HG03521 (cell line): ENCODE results near the gene SLC38A11.
A peak's percentile ranks its signal among the peaks of the same experiment; 100 is the strongest.

Source experiments
- ATAC-seq: cut with Tn5 transposase; IDR thresholded peaks from one replicate; pipeline ENCODE4 v1.9.1; 2021; ENCODE audit warnings: mild to moderate bottlenecking, moderate library complexity; ENCODE audit not compliant: unreplicated experiment

SLC38A11 gene

GRCh38 chr2:164917296-164917903 lies 37.9 kb downstream of the SLC38A11 start:
- no peak for ATAC-seq

DNA sequence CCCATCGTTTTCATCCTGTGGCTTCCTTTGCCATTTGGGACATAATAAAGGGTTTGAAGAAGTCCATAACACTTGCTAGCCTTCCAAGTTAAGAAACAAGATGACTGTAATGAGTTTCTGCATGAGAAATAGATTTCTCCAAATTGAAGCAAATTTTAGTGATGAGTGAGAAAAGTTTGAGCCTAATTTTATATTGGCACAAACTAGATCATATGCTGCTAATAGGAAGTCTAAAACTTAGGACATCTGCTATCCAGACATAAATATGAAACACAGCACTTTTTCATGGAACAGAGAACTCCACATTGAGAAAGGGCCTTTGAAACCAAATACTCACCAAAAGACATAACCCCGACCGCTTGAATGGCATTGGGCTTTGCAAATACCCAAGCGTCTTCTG lies 39.8 kb downstream of the SLC38A11 start:
- ATAC-seq = no peak

GRCh38 chr2:164913640-164914350 lies 41.5 kb downstream of the SLC38A11 start:
- ATAC-seq = no peak

GRCh38 chr2:164913011-164913410 lies 42.3 kb downstream of the SLC38A11 start:
- ATAC-seq = no peak

DNA sequence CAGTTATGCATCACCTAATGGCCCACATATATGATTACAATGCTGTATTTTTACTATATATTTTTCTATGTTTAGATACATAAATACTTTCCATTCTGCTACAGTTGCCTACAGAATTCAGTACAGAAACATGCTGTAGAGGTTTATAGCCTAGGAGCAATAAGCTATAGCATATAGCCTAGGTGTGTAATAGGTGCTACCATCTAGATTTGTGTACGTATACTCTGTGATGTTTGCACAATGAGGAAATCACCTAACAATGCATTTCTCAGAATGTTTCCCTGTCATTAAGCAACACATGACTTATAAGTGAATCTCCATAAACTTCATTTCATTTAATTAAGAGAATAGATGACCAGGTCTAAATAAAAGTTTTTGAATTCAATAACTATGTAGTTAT lies 43.5 kb downstream of the SLC38A11 start:
- no peak for ATAC-seq

- no peak for ATAC-seq
Observed at GRCh38 chr2:164910101-164910899, 45.0 kb downstream of the SLC38A11 start.

- ATAC-seq = no peak
Observed at GRCh38 chr2:164906947-164907346, 48.4 kb downstream of the SLC38A11 start.

DNA sequence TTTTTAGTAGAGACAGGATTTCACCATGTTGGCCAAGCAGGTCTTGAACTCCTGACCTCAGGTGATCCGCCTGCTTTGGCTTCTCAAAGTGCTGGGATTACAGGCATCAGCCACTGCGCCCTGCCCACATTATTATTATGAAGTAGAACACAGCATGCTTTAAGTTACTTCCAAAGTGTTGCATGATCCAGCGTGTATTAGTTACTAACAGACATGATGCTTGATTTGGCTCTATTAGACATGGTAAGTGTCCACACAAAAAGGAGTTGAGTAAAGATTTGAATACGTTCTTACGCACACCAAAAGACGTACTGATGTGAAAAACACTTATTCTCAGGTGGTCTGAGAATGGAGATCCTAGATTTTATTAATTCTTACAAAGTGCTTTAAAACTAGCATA lies 50.0 kb downstream of the SLC38A11 start:
- no peak for ATAC-seq

GRCh38 chr2:164903951-164904350 lies 51.4 kb downstream of the SLC38A11 start:
- ATAC-seq = no peak

DNA sequence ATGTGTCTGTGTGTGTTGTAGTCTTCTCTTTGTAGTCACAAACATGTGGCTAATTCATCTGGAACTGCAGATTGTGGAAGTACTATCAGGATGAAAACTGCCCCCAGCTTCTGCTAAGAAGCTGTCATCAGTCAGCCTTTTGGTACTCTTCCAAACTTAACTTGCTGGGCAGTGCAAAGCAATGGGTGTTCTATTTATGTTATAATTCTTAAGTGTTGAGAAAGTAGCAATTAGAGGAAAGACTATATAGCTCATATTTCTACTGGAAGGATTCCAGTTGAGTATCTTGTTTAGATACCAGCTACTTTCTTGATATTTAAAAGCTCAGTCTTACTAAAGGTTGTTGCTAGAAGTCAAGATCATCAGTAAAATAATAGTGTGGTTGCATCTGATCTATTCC lies 52.1 kb downstream of the SLC38A11 start:
- no peak for ATAC-seq

DNA sequence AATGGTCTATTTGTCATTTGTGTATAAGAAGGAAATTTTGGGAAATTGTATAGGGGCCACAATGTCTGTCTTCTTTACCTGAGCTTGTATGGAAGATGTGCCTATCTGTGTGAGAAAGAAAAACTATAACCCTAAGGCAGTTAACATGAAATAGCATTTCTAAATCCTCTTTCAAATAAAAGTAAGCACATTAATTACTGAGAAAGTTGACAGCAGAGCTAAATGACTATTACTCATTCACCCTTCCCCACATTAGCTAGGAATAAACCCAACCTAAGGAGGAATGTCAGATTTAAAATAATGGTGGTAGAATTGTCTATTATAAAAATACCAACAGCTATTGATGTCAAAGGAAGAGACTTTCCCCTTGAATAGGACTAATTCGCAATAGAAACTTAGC lies 56.2 kb downstream of the SLC38A11 start:
- ATAC-seq = no peak

DNA sequence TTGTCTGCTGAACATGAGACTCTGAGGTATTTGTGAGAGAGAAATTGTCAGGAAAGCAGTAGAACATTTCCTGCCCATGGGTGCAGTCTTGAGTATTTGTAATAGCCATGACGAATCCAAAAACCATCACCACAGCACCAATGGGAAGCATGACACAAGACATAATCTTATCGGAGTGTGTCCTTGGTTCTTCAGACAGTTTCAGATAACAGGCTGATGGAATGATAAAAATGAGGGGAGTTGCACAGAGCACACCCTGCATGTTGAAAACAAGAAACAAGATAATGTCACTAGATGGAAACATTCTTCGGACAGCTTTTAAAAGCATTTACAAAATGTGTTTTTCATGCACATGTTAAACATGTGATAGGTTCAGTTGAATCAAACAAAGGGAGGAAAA lies 56.9 kb downstream of the SLC38A11 start:
- no peak for ATAC-seq

GRCh38 chr2:164897469-164898260 lies 57.7 kb downstream of the SLC38A11 start:
- ATAC-seq = no peak

GRCh38 chr2:164896634-164897355 lies 58.5 kb downstream of the SLC38A11 start:
- ATAC-seq = peak; percentile 92

DNA sequence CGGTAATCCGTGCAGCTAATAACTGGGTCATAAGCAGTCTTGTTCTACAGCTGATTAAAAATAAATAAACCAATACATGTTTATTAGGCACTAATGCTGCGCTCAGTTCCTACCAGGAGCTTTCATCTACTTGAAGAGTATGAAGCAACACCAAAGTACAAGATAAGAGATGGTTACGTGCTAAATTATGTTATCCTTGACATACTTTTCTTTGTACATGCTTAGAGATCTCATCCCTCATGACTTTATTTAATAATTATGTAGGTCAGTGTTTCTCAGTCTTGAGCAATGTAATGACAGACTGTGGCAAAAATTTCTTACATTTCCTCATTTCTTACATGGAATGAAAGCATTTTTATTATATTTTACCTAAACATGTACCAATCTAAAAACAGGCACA lies 59.1 kb downstream of the SLC38A11 start:
- no peak for ATAC-seq

DNA sequence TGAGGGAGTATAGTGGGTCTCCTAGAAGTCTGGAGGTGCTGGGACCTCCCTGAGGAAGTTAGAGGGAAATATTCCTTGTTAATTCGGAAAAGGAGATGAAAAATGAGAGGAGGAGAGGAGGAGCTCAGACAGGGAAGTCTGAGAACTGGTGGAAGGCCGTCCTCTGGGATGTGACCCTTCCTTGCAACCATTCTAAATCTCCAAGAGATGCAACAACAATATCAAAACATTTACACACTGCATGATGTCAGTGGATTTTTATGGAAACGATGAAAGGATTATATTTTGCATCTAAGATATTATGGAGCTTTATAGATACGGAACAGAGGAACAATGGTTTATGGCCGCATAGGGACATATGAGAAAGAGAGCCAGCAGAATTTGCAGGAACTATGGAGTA lies 63.9 kb downstream of the SLC38A11 start:
- no peak for ATAC-seq

DNA sequence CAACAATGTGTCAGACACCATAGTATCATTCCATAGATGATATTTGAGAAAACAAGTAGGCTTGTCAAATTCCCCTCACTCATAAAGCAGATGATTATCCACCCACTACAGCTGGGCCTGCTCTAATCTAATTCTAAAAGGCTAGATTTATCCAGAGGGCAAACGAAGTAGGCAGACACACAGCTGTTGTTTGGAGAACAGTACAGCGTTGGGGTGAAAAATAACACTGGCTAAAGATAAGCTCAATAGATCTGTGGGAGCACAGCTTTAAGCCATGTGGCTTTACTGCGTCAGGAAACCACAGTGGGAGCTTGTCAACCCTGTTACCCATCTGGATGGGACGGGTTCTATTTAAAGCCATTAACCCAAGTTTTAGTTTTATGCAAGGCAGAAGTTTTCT lies 64.8 kb downstream of the SLC38A11 start:
- ATAC-seq = no peak

GRCh38 chr2:164888592-164888991 lies 66.7 kb downstream of the SLC38A11 start:
- ATAC-seq = no peak

- ATAC-seq = no peak
Observed at GRCh38 chr2:164887434-164888144, 67.7 kb downstream of the SLC38A11 start.

DNA sequence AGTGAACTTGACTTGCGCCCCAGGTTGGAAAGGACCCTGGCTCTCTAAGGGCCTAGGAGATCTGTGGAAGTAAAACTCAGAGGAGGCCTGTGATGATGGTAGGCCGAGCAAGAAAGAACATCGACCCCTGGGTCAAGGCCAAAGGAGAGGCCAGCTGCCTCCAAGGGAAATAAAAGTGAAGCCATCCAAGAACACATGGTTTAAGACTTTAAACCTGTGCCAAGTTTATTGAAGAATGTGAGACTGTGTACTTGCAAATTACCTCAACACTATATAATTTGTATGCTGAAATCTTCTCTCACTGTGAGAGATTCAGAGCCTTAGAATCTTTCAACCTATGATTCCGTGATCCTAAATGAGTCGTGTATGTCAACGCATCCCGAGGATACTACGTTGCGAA lies 73.0 kb downstream of the SLC38A11 start:
- no peak for ATAC-seq
